Measurements from ENCODE around the gene SUMO4. TPM values are rescaled to one million over a fixed set of nuclear protein-coding genes. Genes with fewer than 3 reads are reported as not detected.

The SUMO4 gene
- total RNA-seq, 1 experiment from 2014 or later, result 1.1 TPM

GRCh38 chr6:149433405-149433804 is 33.3 kb downstream of the SUMO4 start:
- intact Hi-C loops (cut with micrococcal nuclease; ENCODE audit: unreplicated experiment) (no loop called here), in situ Hi-C loops (cut with HindIII; ENCODE audit: low pct_unique_long_range_greater_than_20kb, low sequenced_read_pairs) (no loop called here)
- ChIA-PET CTCF (no interaction called here), POLR2A (no interaction called here)
- H3K27ac ChIP-seq (ENCODE audit: low read length), result no peak overlapping the region
- H3K4me1 ChIP-seq (ENCODE audit: control insufficient read depth, insufficient read depth, low read length), result peaks cover 4% of the 10 kb centered on the region
- TF ChIP-seq POLR2AphosphoS5 (IDR thresholded peaks at IDR 0.05; ENCODE audit: low read depth, low read length), result no peak
- TF ChIP-seq CTCF (IDR thresholded peaks at IDR 0.05), result no peak
- TF ChIP-seq SIN3A (IDR thresholded peaks at IDR 0.05; ENCODE audit: borderline replicate concordance, insufficient read depth, low read depth, low read length), result no peak
- TF ChIP-seq, protein P1, sequence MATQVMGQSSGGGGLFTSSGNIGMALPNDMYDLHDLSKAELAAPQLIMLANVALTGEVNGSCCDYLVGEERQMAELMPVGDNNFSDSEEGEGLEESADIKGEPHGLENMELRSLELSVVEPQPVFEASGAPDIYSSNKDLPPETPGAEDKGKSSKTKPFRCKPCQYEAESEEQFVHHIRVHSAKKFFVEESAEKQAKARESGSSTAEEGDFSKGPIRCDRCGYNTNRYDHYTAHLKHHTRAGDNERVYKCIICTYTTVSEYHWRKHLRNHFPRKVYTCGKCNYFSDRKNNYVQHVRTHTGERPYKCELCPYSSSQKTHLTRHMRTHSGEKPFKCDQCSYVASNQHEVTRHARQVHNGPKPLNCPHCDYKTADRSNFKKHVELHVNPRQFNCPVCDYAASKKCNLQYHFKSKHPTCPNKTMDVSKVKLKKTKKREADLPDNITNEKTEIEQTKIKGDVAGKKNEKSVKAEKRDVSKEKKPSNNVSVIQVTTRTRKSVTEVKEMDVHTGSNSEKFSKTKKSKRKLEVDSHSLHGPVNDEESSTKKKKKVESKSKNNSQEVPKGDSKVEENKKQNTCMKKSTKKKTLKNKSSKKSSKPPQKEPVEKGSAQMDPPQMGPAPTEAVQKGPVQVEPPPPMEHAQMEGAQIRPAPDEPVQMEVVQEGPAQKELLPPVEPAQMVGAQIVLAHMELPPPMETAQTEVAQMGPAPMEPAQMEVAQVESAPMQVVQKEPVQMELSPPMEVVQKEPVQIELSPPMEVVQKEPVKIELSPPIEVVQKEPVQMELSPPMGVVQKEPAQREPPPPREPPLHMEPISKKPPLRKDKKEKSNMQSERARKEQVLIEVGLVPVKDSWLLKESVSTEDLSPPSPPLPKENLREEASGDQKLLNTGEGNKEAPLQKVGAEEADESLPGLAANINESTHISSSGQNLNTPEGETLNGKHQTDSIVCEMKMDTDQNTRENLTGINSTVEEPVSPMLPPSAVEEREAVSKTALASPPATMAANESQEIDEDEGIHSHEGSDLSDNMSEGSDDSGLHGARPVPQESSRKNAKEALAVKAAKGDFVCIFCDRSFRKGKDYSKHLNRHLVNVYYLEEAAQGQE (IDR thresholded peaks at IDR 0.05; ENCODE audit: insufficient read depth in 1 of 2, low read depth in 2 of 2, low read length in 1 of 2), result no peak
- no peak for TF ChIP-seq TCF7L2 (IDR thresholded peaks at IDR 0.05; ENCODE audit: low read depth, low read length)
- H3K36me3 ChIP-seq (ENCODE audit: control insufficient read depth, insufficient read depth, low read length), result no peaks in the 10 kb centered on the region
- no peak for ATAC-seq
- DNase-seq (ENCODE audit: low read depth, low spot score), result no peak
- H3K9me3 ChIP-seq (ENCODE audit: control insufficient read depth, insufficient read depth, low read depth, low read length), result no peaks in the 10 kb centered on the region
- no TSS peak for BruUV-seq (replicated peaks)
- no peak overlapping the region for H3K4me3 ChIP-seq (ENCODE audit: low read depth in 2 of 2, low read length in 2 of 2)
- H3K27me3 ChIP-seq (ENCODE audit: control insufficient read depth, insufficient read depth, low read length), result no peaks in the 10 kb centered on the region

DNA sequence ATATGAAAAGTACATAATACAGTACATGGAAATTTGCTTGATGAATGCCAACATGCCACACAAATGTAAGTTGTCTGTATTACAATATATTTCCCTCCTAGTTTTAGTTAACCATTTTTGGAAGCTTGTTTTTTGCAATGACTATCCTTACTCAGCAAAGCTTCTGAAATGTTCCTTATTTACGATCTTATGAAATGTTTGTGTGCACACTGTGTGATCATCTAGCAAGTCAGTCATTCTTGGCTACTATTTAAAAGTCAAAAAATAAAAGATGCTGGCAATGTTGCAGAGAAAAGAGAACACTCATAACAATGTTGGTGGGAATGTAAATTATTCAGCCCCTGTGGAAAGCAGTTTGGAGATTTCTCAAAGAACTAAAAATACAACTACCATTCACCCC is 33.8 kb downstream of the SUMO4 start:
- ATAC-seq, result no peak
- no peaks in the 10 kb centered on the region for H3K36me3 ChIP-seq (ENCODE audit: control insufficient read depth, insufficient read depth, low read length)
- in situ Hi-C loops (cut with HindIII; ENCODE audit: low pct_unique_long_range_greater_than_20kb, low sequenced_read_pairs), result no loop called here
- no TSS peak for BruUV-seq (replicated peaks)
- TF ChIP-seq, protein P1 (IDR thresholded peaks at IDR 0.05; ENCODE audit: insufficient read depth in 1 of 2, low read depth in 2 of 2, low read length in 1 of 2), result no peak
- TF ChIP-seq CTCF (IDR thresholded peaks at IDR 0.05) (no peak), POLR2AphosphoS5 (IDR thresholded peaks at IDR 0.05; ENCODE audit: low read depth, low read length) (no peak), TCF7L2 (IDR thresholded peaks at IDR 0.05; ENCODE audit: low read depth, low read length) (no peak)
- H3K27me3 ChIP-seq (ENCODE audit: control insufficient read depth, insufficient read depth, low read length), result no peaks in the 10 kb centered on the region
- ChIA-PET CTCF (no interaction called here), POLR2A (no interaction called here)
- intact Hi-C loops (cut with micrococcal nuclease; ENCODE audit: unreplicated experiment), result no loop called here
- no peak overlapping the region for H3K27ac ChIP-seq (ENCODE audit: low read length)
- H3K4me1 ChIP-seq (ENCODE audit: control insufficient read depth, insufficient read depth, low read length), result peaks cover 4% of the 10 kb centered on the region
- DNase-seq (ENCODE audit: low read depth, low spot score), result no peak
- H3K9me3 ChIP-seq (ENCODE audit: control insufficient read depth, insufficient read depth, low read depth, low read length), result no peaks in the 10 kb centered on the region
- no peak overlapping the region for H3K4me3 ChIP-seq (ENCODE audit: low read depth in 2 of 2, low read length in 2 of 2)
